K562 (cell line): ENCODE measurements around the gene ADAM15. TPM values are rescaled to one million over a fixed set of nuclear protein-coding genes. Genes with fewer than 3 reads are reported as not detected.

Experiments used
- EP400 ChIP-seq: fragments of 450-650 bp; IDR thresholded peaks from 2 replicates; pipeline ENCODE4 v1.6.1; 2017; ENCODE audit warnings: antibody characterized with exemption, mild to moderate bottlenecking, moderate library complexity
- MCM7 ChIP-seq, 2 experiments: fragments of 450-650 bp; IDR thresholded peaks; 2 replicates each; pipeline ENCODE4 v1.6.1; 2016 to 2018
- OTX1 ChIP-seq: fragments of 450-650 bp; formaldehyde crosslinking; IDR thresholded peaks from 2 replicates; pipeline ENCODE4 v1.4.0; 2022; ENCODE audit warnings: mild to moderate bottlenecking
- POLR3G ChIP-seq: IDR thresholded peaks from 2 replicates; pipeline ENCODE4 v1.6.1; 2011; ENCODE audit not compliant: insufficient read length, insufficient replicate concordance; ENCODE audit errors: extremely low read depth
- PYGO2 ChIP-seq: fragments of 450-650 bp; IDR thresholded peaks from 2 replicates; pipeline ENCODE4 v1.6.1; 2016; ENCODE audit warnings: mild to moderate bottlenecking, missing genetic modification characterization, moderate library complexity, missing compliant biosample characterization
- SLC30A9 ChIP-seq: fragments of 250-450 bp; sonication (Bioruptor Pico); IDR thresholded peaks from 2 replicates; pipeline ENCODE4 v1.8.0; 2022; ENCODE audit warnings: mild to moderate bottlenecking, moderate library complexity
- ZBTB5 ChIP-seq: fragments of 450-650 bp; IDR thresholded peaks from 2 replicates; pipeline ENCODE4 v1.6.1; 2017; ENCODE audit warnings: antibody characterized with exemption
- ZNF165 ChIP-seq: fragments of 250-450 bp; sonication (Bioruptor Pico); IDR thresholded peaks from 2 replicates; pipeline ENCODE4 v1.4.0; 2020; ENCODE audit warnings: borderline replicate concordance
- ZNF395 ChIP-seq: fragments of 200-800 bp; sonication (Bioruptor generic); IDR thresholded peaks from 2 replicates; pipeline ENCODE4 v1.6.1; 2017; ENCODE audit warnings: missing genetic modification characterization, missing compliant biosample characterization
- ZNF561 ChIP-seq: fragments of 450-650 bp; formaldehyde crosslinking; conservative IDR thresholded peaks from 2 replicates; pipeline ENCODE4 v1.4.0; 2020; ENCODE audit warnings: mild to moderate bottlenecking, moderate library complexity
- ZNF586 ChIP-seq: fragments of 450-650 bp; formaldehyde crosslinking; conservative IDR thresholded peaks from 2 replicates; pipeline ENCODE4 v1.4.0; 2020; ENCODE audit warnings: mild to moderate bottlenecking, moderate library complexity
- polyA plus RNA-seq, 8 experiments: library from polyadenylated mRNA; depleted of rRNA in 4 of 8; stranded (reverse) in 5 of 8; unstranded in 3 of 8; fragments of >200 nt; fragmentation: Nextera tagmentation in 2 of 8; fragmentation: Illumina TruSeq in 1 of 8; extraction: Ambion mirVana in 2 of 8; extraction: Trizol in 1 of 8; gene quantifications; 2 replicates each; pipeline versions ENCODE4 v1.2.1 to v1.2.3, GENCODE V29; 2011 to 2014; ENCODE audit warnings: inconsistent platforms in 1 of 8, missing spikeins in 1 of 8
- total RNA-seq, 7 experiments: library from RNA; depleted of rRNA in 6 of 7; stranded (reverse); fragments of >200 nt in 6 of 7; fragmentation: Illumina TruSeq in 2 of 7; extraction: Trizol in 2 of 7; gene quantifications; 2 replicates each; pipeline versions ENCODE4 v1.2.1 to v1.2.3, GENCODE V29; 2011 to 2021; ENCODE audit warnings: low replicate concordance in 1 of 7
- TF ChIP-seq, protein P1 (sequence below), 2 experiments: fragments of 450-650 bp; formaldehyde crosslinking in 1 of 2; IDR thresholded peaks; 2 replicates each; pipeline versions ENCODE4 v1.4.0 to v1.6.1; 2014 to 2020; ENCODE audit warnings: mild to moderate bottlenecking in 2 of 2, borderline replicate concordance in 1 of 2, low read depth in 1 of 2

ADAM15 gene
- total and polyA plus RNA-seq, 9 of the 15 experiments (the other 6 are each of a cell fraction or from before 2014, with no cell fraction given) = 0.69 to 72.3 (median 32.8) TPM

DNA sequence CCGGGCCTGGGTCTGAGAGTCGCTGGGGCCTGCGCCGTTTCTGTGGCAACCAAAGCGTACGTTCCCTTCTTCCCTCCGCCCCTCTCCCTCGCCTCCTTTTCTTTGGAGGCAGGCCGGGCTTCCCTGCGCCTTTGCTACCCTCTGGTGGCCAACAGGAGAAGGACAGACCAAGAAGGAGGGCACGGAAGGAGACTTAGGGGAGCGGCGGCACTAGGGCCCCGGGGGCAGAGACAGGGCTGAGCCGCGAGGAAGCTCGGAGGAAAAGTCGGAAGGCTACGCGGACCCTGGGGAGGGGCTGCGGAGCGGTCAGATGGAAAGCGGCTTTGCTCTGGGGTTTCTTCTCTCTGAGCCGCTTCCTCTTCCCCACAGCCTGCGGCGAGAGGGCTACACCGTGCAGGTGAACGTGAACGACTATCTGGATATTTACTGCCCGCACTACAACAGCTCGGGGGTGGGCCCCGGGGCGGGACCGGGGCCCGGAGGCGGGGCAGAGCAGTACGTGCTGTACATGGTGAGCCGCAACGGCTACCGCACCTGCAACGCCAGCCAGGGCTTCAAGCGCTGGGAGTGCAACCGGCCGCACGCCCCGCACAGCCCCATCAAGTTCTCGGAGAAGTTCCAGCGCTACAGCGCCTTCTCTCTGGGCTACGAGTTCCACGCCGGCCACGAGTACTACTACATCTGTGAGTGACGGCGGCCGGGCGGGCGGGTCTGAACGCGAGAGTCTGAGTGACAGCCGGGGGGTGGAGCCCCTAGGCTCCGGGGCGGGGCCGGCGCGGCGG, 33.8 kb downstream of the ADAM15 start (continued):
- TF ChIP-seq MCM7 (IDR thresholded peaks at IDR 0.05) (no peak), OTX1 (no peak), ZNF395 (CRISPR knock-in tag) (no peak), PYGO2 (tag) (no peak), SLC30A9 (CRISPR knock-in tag) (no peak), ZNF561 (CRISPR knock-in tag) (no peak), EP400 (peak; percentile 72), ZBTB5 (no peak), POLR3G (no peak), ZNF586 (CRISPR knock-in tag) (no peak), ZNF165 (CRISPR knock-in tag) (no peak)
- TF ChIP-seq, protein P1, sequence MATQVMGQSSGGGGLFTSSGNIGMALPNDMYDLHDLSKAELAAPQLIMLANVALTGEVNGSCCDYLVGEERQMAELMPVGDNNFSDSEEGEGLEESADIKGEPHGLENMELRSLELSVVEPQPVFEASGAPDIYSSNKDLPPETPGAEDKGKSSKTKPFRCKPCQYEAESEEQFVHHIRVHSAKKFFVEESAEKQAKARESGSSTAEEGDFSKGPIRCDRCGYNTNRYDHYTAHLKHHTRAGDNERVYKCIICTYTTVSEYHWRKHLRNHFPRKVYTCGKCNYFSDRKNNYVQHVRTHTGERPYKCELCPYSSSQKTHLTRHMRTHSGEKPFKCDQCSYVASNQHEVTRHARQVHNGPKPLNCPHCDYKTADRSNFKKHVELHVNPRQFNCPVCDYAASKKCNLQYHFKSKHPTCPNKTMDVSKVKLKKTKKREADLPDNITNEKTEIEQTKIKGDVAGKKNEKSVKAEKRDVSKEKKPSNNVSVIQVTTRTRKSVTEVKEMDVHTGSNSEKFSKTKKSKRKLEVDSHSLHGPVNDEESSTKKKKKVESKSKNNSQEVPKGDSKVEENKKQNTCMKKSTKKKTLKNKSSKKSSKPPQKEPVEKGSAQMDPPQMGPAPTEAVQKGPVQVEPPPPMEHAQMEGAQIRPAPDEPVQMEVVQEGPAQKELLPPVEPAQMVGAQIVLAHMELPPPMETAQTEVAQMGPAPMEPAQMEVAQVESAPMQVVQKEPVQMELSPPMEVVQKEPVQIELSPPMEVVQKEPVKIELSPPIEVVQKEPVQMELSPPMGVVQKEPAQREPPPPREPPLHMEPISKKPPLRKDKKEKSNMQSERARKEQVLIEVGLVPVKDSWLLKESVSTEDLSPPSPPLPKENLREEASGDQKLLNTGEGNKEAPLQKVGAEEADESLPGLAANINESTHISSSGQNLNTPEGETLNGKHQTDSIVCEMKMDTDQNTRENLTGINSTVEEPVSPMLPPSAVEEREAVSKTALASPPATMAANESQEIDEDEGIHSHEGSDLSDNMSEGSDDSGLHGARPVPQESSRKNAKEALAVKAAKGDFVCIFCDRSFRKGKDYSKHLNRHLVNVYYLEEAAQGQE (IDR thresholded peaks at IDR 0.05; ENCODE audit: borderline replicate concordance) = peak; percentile 95
- TF ChIP-seq, protein P1 (CRISPR knock-in tag; IDR thresholded peaks at IDR 0.05; ENCODE audit: low read depth) = no peak
